Parathyroid adenoma (tissue), 2 donors: ENCODE measurements around the gene CDIPT.
"Not testable (repeated sequence)": the region's sequence is repeated elsewhere in the genome, so short reads cannot be mapped to it uniquely, and the experiment has no call there.

ENCODE experiments used
- H2AFZ ChIP-seq: fragments of 300-600 bp; sonication (generic); one replicate; pipeline ENCODE4 v1.7.0; 2017; ENCODE audit warnings: antibody characterized with exemption, mild to moderate bottlenecking
- H3K27ac ChIP-seq: fragments of 300-600 bp; sonication (generic); one replicate; pipeline ENCODE4 v1.7.0; 2017
- H3K27me3 ChIP-seq: fragments of 300-600 bp; sonication (generic); one replicate; pipeline ENCODE4 v1.7.0; 2017; ENCODE audit warnings: low read length; ENCODE audit not compliant: control insufficient read depth, insufficient read depth
- H3K36me3 ChIP-seq: fragments of 300-600 bp; sonication (generic); one replicate; pipeline ENCODE4 v1.7.0; 2017; ENCODE audit warnings: low read length; ENCODE audit not compliant: control insufficient read depth, insufficient read depth
- H3K4me1 ChIP-seq: fragments of 300-600 bp; sonication (generic); one replicate; pipeline ENCODE4 v1.7.0; 2017; ENCODE audit warnings: control low read depth
- H3K4me2 ChIP-seq: fragments of 300-600 bp; sonication (generic); one replicate; pipeline ENCODE4 v1.7.0; 2017; ENCODE audit warnings: low read length
- H3K4me3 ChIP-seq: fragments of 300-600 bp; sonication (generic); one replicate; pipeline ENCODE4 v1.7.0; 2017; ENCODE audit warnings: low read depth, low read length
- H3K79me2 ChIP-seq: fragments of 300-600 bp; sonication (generic); one replicate; pipeline ENCODE4 v1.7.0; 2017; ENCODE audit warnings: control low read depth
- H3K9ac ChIP-seq: fragments of 300-600 bp; sonication (generic); one replicate; pipeline ENCODE4 v1.7.0; 2017; ENCODE audit warnings: mild to moderate bottlenecking
- H3K9me3 ChIP-seq: fragments of 300-600 bp; sonication (generic); one replicate; pipeline ENCODE4 v1.7.0; 2017; ENCODE audit warnings: low read length; ENCODE audit not compliant: control insufficient read depth
- TF ChIP-seq, protein P1 (sequence below): fragments of 300-600 bp; sonication (generic); IDR thresholded peaks from one replicate; pipeline ENCODE4 v1.7.0; 2017; ENCODE audit warnings: antibody characterized with exemption, mild to moderate bottlenecking
- donor health status: primary hyperparathyroidism.

CDIPT gene

DNA sequence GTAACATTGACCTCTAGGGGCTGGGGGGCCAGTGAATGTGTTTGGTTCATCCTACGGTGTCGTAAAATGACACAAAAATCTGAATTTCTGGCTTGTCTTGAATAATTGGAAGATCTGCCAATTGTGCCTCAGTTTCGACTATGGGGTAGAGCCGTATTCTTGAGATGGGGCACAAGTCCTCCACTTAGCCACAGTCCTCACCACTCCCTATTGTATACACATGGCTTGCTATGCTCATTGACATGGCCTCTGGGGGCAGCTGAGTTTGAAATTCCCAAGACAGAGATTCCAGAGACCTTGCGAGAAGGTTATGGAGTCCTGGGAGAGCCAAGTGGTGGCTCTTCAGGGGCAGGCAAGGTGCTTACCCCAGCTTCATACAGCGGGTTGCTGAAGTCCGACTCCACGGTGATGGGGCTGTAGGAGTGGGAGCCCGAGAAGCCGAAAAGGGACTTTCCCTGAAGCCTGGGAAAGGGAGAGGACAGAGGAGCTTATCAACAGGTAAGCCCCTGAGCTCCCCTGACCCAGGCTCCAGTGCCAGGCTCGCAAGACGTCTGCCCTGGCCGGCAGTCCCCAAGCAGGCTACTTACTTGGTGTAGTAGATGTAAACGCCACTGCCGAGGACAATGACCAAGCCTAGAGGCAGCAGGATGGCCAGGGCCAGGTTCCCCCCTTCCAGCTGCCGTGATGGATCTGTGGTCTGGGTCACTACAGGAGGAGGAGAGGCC, 9.0 kb upstream of the CDIPT start:
- Histone ChIP-seq H3K36me3 (no peaks in the 10 kb centered on the region), H3K27me3 (no peaks in the 10 kb centered on the region), H3K79me2 (no peaks in the 10 kb centered on the region), H3K27ac (no peak overlapping the region), H3K9me3 (no peaks in the 10 kb centered on the region), H3K4me2 (no peak overlapping the region), H3K4me3 (no peak overlapping the region), H2AFZ (no peak overlapping the region), H3K9ac (no peak overlapping the region), H3K4me1 (no peaks in the 10 kb centered on the region)
- TF ChIP-seq, protein P1, sequence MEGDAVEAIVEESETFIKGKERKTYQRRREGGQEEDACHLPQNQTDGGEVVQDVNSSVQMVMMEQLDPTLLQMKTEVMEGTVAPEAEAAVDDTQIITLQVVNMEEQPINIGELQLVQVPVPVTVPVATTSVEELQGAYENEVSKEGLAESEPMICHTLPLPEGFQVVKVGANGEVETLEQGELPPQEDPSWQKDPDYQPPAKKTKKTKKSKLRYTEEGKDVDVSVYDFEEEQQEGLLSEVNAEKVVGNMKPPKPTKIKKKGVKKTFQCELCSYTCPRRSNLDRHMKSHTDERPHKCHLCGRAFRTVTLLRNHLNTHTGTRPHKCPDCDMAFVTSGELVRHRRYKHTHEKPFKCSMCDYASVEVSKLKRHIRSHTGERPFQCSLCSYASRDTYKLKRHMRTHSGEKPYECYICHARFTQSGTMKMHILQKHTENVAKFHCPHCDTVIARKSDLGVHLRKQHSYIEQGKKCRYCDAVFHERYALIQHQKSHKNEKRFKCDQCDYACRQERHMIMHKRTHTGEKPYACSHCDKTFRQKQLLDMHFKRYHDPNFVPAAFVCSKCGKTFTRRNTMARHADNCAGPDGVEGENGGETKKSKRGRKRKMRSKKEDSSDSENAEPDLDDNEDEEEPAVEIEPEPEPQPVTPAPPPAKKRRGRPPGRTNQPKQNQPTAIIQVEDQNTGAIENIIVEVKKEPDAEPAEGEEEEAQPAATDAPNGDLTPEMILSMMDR, result no peak

DNA sequence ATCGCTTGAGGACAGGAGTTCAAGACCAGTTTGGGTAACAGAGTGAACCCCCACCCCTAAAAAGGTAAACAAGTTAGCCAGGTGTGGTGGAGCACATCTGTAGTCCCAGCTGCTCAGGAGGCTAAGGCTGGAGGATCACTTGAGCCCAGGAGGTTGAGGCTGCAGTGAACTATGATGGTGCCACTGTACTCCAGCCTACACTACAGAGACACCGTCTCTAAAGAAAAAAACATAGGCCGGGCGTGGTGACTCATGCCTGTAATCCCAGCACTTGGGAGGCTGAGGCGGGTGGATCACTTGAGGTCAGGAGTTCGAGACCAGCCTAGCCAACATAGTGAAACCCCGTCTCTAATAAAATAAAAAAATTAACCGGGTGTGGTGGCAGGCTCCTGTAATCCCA, 6.0 kb upstream of the CDIPT start:
- H3K27me3 ChIP-seq, H3K9me3 ChIP-seq, H2AFZ ChIP-seq, H3K36me3 ChIP-seq, H3K79me2 ChIP-seq, H3K4me2 ChIP-seq, H3K9ac ChIP-seq, H3K4me3 ChIP-seq, H3K27ac ChIP-seq, H3K4me1 ChIP-seq: not testable (repeated sequence)

DNA sequence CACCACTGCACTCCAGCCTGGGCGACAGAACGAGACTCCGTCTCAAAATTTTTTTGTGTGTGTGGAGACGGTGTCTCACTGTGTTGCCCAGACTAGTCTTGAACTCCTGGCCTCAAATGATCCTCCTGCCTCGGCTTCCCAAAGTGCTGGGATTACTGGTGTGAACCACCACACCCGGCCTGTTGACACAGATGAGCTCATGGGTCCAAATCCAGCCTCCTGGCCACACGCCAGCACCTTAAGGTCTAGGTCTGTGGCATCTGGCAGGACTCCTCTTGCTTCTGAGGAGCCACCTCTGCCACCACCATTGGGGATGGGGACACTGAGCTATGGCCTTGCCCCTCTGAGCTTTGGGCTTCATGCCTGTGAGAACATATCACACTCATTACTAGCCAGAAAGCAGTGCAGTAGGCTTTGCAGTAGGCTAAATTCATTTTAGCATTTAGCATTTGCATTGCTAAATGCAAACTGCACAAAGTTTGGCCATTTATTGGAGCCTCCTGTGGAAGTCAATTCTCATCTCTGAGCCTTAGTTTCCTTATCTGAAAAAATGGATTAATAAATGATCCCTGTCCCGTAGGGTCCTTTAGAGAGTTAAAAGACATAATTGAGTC, 5.5 kb upstream of the CDIPT start:
- H3K27ac ChIP-seq, result no peak overlapping the region
- H2AFZ ChIP-seq, result no peak overlapping the region
- no peaks in the 10 kb centered on the region for H3K27me3 ChIP-seq

DNA sequence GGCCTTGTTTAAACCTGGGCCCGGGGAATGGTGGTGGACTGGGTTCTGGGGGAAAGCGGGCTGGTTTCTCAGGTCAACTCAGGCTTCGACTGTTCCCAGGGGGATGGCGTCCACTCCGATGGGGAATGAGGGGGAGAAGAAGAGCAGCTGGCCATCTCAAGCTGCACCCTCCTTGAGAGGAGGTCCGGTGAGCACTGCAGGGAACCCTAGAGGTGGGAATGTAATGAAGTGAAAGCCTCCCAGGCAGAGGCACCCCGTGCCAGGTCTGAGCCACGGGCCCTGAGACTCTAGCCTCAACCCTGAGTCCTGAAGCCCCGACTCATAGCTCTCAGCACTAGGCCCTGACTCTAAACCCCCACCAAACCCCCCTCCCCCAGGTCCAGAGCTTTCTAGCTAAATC, 1.2 kb upstream of the CDIPT start:
- H3K27ac ChIP-seq, result no peak overlapping the region
- H3K4me1 ChIP-seq, result peaks cover 4% of the 10 kb centered on the region
- no peak overlapping the region for H3K4me3 ChIP-seq
- peaks cover 12% of the 10 kb centered on the region for H3K79me2 ChIP-seq
- H3K9ac ChIP-seq, result no peak overlapping the region
- H3K4me2 ChIP-seq, result no peak overlapping the region
- no peaks in the 10 kb centered on the region for H3K9me3 ChIP-seq
- H2AFZ ChIP-seq, result peak overlapping the region; percentile 86
- H3K36me3 ChIP-seq, result no peaks in the 10 kb centered on the region
- TF ChIP-seq, protein P1, result no peak
- no peaks in the 10 kb centered on the region for H3K27me3 ChIP-seq

More for the DNA sequence above, 5.5 kb upstream of the CDIPT start:
- Histone ChIP-seq H3K9me3 (no peaks in the 10 kb centered on the region), H3K9ac (no peak overlapping the region), H3K79me2 (no peaks in the 10 kb centered on the region), H3K36me3 (no peaks in the 10 kb centered on the region), H3K4me2 (no peak overlapping the region), H3K4me3 (no peak overlapping the region), H3K4me1 (no peaks in the 10 kb centered on the region)
- TF ChIP-seq, protein P1, result no peak

DNA sequence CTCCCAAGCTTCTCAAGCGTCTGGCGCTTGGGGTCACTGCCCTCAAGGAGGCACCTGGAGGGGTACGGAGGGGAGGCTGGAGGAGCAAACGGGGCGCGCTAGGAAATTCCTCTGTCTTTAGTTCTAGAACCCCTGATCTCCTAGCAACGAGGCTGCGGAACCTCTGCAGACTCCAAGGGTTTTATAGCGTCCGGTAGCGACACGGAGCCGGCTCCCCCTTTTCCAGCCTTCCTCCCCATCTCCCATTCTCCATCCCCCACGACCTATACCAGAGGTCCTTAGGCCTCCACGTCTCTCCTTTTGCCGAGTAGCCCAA, 601 bp upstream of the CDIPT start:
- Histone ChIP-seq H3K9ac (no peak overlapping the region), H3K4me1 (peaks cover 4% of the 10 kb centered on the region), H3K4me2 (peak overlapping the region; percentile 99), H2AFZ (peak overlapping the region; percentile 86), H3K27ac (peak overlapping the region; percentile 91), H3K27me3 (no peaks in the 10 kb centered on the region), H3K4me3 (peak overlapping the region; percentile 99), H3K36me3 (no peaks in the 10 kb centered on the region), H3K79me2 (peaks cover 12% of the 10 kb centered on the region), H3K9me3 (no peaks in the 10 kb centered on the region)
- TF ChIP-seq, protein P1, result no peak
